Uterus (tissue), 4 donors: ENCODE results near the gene LYPD3. TPM values are rescaled to one million over a fixed set of nuclear protein-coding genes. Genes with fewer than 3 reads are reported as not detected.

Source experiments
- total RNA-seq, 4 donors: library from RNA; depleted of rRNA in 3 of 4; stranded (reverse); fragments of >200 nt in 3 of 4; gene quantifications; one replicate each; pipeline versions ENCODE4 v1.1.0 to v1.2.4, GENCODE V29; 2014 to 2023
- donor health status: DM: yes; HTN: yes; CAD: no.

The LYPD3 gene
- total RNA-seq, 4 donors from 2014 or later = 0.28 to 2.4 TPM; not detected in 2

Other genes with a start within 250 kb of the LYPD3 start
- gene PSG9, start 196.1 kb downstream of the LYPD3 start, total RNA-seq = not detected
- 1 to 10 TPM in 2 of 4 donors, under 1 TPM in 1, not detected in 1; 0.24 to 1.3 (median 1.1) TPM for gene CD177, start 111.9 kb downstream of the LYPD3 start, total RNA-seq
- not detected for gene TEX101, start 50.7 kb downstream of the LYPD3 start, total RNA-seq
- 10 to 100 TPM in 2 of 4 donors, under 1 TPM in 2; 0.51 to 27.1 (median 6.1) TPM for gene PHLDB3, start 39.1 kb upstream of the LYPD3 start, total RNA-seq
- 10 to 100 TPM in 2 of 4 donors, 1 to 10 TPM in 1, under 1 TPM in 1; 0.77 to 29.0 (median 12.5) TPM for gene ETHE1, start 61.6 kb upstream of the LYPD3 start, total RNA-seq
- gene ZNF575, start 67.6 kb upstream of the LYPD3 start, total RNA-seq = 1 to 10 TPM in 1 of 4 donors, under 1 TPM in 1, not detected in 2; 0.21 to 2.8 TPM
- 10 to 100 TPM; 22.7 to 53.2 (median 30.7) TPM for gene XRCC1, start 109.9 kb upstream of the LYPD3 start, total RNA-seq
- gene PINLYP, start 110.2 kb upstream of the LYPD3 start, total RNA-seq = 10 to 100 TPM in 3 of 4 donors, 1 to 10 TPM in 1; 4.6 to 46.5 (median 10.3) TPM
- gene IRGQ, start 130.5 kb upstream of the LYPD3 start, total RNA-seq = 10 to 100 TPM in 2 of 4 donors, 1 to 10 TPM in 2; 4.1 to 31.0 (median 17.2) TPM
- 10 to 100 TPM in 3 of 4 donors, 1 to 10 TPM in 1; 2.4 to 19.0 (median 12.6) TPM for gene ZNF576, start 131.0 kb upstream of the LYPD3 start, total RNA-seq
- under 1 TPM in 1 of 4 donors, not detected in 3; 0.58 TPM for gene SRRM5, start 146.5 kb upstream of the LYPD3 start, total RNA-seq
- gene ZNF428, start 154.0 kb upstream of the LYPD3 start, total RNA-seq = 10 to 100 TPM in 3 of 4 donors, 1 to 10 TPM in 1; 1.5 to 83.3 (median 44.5) TPM
- gene CADM4, start 174.2 kb upstream of the LYPD3 start, total RNA-seq = 10 to 100 TPM in 2 of 4 donors, 1 to 10 TPM in 2; 2.1 to 18.6 (median 10.5) TPM
- gene PLAUR, start 204.6 kb upstream of the LYPD3 start, total RNA-seq = 10 to 100 TPM; 15.6 to 69.9 (median 26.7) TPM